ENCODE data around the gene DOK4. TPM values are rescaled to one million over a fixed set of nuclear protein-coding genes. Genes with fewer than 3 reads are reported as not detected.

The DOK4 gene
- total RNA-seq, 2 donors from 2014 or later, result 17.9 to 22.1 TPM

GRCh38 chr16:57498031-57498430 is 11.7 kb upstream of the DOK4 start:
- Histone ChIP-seq H3K9me3 (ENCODE audit: control insufficient read depth, low read length) (no peaks in the 10 kb centered on the region), H3K4me3 (ENCODE audit: low read length) (no peak overlapping the region), H3K4me1 (ENCODE audit: control insufficient read depth, insufficient read depth, low read length) (no peaks in the 10 kb centered on the region), H3K27ac (ENCODE audit: low read depth, low read length) (no peak overlapping the region), H3K36me3 (ENCODE audit: control insufficient read depth, insufficient read depth, low read length) (no peaks in the 10 kb centered on the region), H3K27me3 (ENCODE audit: control insufficient read depth, insufficient read depth, low read length, poor library complexity, severe bottlenecking) (no peaks in the 10 kb centered on the region), H3K9ac (ENCODE audit: extremely low read depth, low read length, poor library complexity, severe bottlenecking) (no peak overlapping the region)
- Mint-ChIP-seq H3K27me3 (ENCODE audit: insufficient read depth) (peaks cover 8% of the 10 kb centered on the region), H3K27ac (no peak overlapping the region), H3K4me3 (no peak overlapping the region), H3K36me3 (ENCODE audit: low read depth) (no peaks in the 10 kb centered on the region), H3K9me3 (no peaks in the 10 kb centered on the region), H3K4me1 (peaks cover 10% of the 10 kb centered on the region)
- TF ChIP-seq, protein P1, sequence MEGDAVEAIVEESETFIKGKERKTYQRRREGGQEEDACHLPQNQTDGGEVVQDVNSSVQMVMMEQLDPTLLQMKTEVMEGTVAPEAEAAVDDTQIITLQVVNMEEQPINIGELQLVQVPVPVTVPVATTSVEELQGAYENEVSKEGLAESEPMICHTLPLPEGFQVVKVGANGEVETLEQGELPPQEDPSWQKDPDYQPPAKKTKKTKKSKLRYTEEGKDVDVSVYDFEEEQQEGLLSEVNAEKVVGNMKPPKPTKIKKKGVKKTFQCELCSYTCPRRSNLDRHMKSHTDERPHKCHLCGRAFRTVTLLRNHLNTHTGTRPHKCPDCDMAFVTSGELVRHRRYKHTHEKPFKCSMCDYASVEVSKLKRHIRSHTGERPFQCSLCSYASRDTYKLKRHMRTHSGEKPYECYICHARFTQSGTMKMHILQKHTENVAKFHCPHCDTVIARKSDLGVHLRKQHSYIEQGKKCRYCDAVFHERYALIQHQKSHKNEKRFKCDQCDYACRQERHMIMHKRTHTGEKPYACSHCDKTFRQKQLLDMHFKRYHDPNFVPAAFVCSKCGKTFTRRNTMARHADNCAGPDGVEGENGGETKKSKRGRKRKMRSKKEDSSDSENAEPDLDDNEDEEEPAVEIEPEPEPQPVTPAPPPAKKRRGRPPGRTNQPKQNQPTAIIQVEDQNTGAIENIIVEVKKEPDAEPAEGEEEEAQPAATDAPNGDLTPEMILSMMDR (conservative IDR thresholded peaks at IDR 0.05), result no peak
- DNase-seq, result no peak
- 80 to 100% methylated on average over 1 to 2 of the region's 4 CpGs for WGBS, 2 experiments (ENCODE audit: insufficient coverage in 1 of 2, insufficient read length in 1 of 2)

GRCh38 chr16:57497121-57497520 is 10.8 kb upstream of the DOK4 start:
- H3K36me3 ChIP-seq (ENCODE audit: control insufficient read depth, insufficient read depth, low read length), result no peaks in the 10 kb centered on the region
- WGBS, 2 experiments (ENCODE audit: insufficient coverage in 1 of 2, insufficient read length in 1 of 2), result 79 to 90% methylated on average over 5 to 13 of the region's 13 CpGs
- no peak overlapping the region for H3K9ac ChIP-seq (ENCODE audit: extremely low read depth, low read length, poor library complexity, severe bottlenecking)
- H3K4me3 ChIP-seq (ENCODE audit: low read length), result no peak overlapping the region
- H3K9me3 ChIP-seq (ENCODE audit: control insufficient read depth, low read length), result no peaks in the 10 kb centered on the region
- peaks cover 7% of the 10 kb centered on the region for H3K27me3 Mint-ChIP-seq (ENCODE audit: insufficient read depth)
- H3K9me3 Mint-ChIP-seq, result no peaks in the 10 kb centered on the region
- H3K36me3 Mint-ChIP-seq (ENCODE audit: low read depth), result no peaks in the 10 kb centered on the region
- H3K27me3 ChIP-seq (ENCODE audit: control insufficient read depth, insufficient read depth, low read length, poor library complexity, severe bottlenecking), result no peaks in the 10 kb centered on the region
- peaks cover 5% of the 10 kb centered on the region for H3K4me1 Mint-ChIP-seq
- TF ChIP-seq, protein P1 (conservative IDR thresholded peaks at IDR 0.05), result no peak
- no peak overlapping the region for H3K27ac Mint-ChIP-seq
- H3K27ac ChIP-seq (ENCODE audit: low read depth, low read length), result no peak overlapping the region
- DNase-seq, result peak; percentile 16
- no peak overlapping the region for H3K4me3 Mint-ChIP-seq
- no peaks in the 10 kb centered on the region for H3K4me1 ChIP-seq (ENCODE audit: control insufficient read depth, insufficient read depth, low read length)

DNA sequence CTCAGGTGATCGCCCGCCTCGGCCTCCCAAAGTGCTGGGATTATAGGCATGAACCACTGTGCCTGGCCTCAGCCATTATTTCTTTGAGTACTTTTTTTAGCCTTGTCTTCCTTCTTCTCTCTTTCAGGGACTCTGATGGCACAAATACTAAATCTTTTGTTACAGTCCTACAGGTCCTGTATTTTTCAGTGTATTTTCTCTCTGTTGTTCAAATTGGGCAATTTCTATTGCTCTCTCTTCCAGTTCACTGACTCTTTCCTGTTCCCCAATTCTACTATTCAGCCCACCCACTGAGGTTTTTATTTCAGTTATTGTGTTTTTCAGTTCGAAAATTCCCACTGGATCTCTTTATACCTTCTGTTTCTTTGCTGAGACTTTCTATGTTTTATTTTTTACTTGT is 7.5 kb upstream of the DOK4 start:
- Histone ChIP-seq H3K27me3 (ENCODE audit: control insufficient read depth, insufficient read depth, low read length, poor library complexity, severe bottlenecking) (no peaks in the 10 kb centered on the region), H3K4me1 (ENCODE audit: control insufficient read depth, insufficient read depth, low read length) (no peaks in the 10 kb centered on the region), H3K36me3 (ENCODE audit: control insufficient read depth, insufficient read depth, low read length) (no peaks in the 10 kb centered on the region), H3K9me3 (ENCODE audit: control insufficient read depth, low read length) (peaks cover 6% of the 10 kb centered on the region), H3K4me3 (ENCODE audit: low read length) (no peak overlapping the region), H3K27ac (ENCODE audit: low read depth, low read length) (no peak overlapping the region), H3K9ac (ENCODE audit: extremely low read depth, low read length, poor library complexity, severe bottlenecking) (no peak overlapping the region)
- peaks cover 10% of the 10 kb centered on the region for H3K27me3 Mint-ChIP-seq (ENCODE audit: insufficient read depth)
- no peaks in the 10 kb centered on the region for H3K4me1 Mint-ChIP-seq
- 88 to 96% methylated on average over 4 of the region's 4 CpGs for WGBS, 2 experiments (ENCODE audit: insufficient coverage in 1 of 2, insufficient read length in 1 of 2)
- peaks cover 7% of the 10 kb centered on the region for H3K9me3 Mint-ChIP-seq
- no peak overlapping the region for H3K27ac Mint-ChIP-seq
- H3K4me3 Mint-ChIP-seq, result no peak overlapping the region
- no peaks in the 10 kb centered on the region for H3K36me3 Mint-ChIP-seq (ENCODE audit: low read depth)
- DNase-seq, result no peak
- TF ChIP-seq, protein P1 (conservative IDR thresholded peaks at IDR 0.05), result no peak
